GM12875 (cell line): ENCODE results near the gene NGF.

Experiments
- H3K4me3 ChIP-seq: one replicate; pipeline ENCODE4 v1.5.1; 2011; ENCODE audit warnings: low read depth, low read length, control low read depth
- CTCF ChIP-seq: IDR thresholded peaks from 2 replicates; pipeline ENCODE4 v1.5.1; 2011; ENCODE audit warnings: low read depth, mild to moderate bottlenecking, control low read depth, inconsistent platforms, low read length, moderate library complexity, borderline replicate concordance; ENCODE audit not compliant: insufficient read depth

Gene NGF

GRCh38 chr1:115326419-115326818 is 11.6 kb downstream of the NGF start:
- TF ChIP-seq CTCF, result no peak
- H3K4me3 ChIP-seq, result no peak overlapping the region

- no peak for TF ChIP-seq CTCF
- no peak overlapping the region for H3K4me3 ChIP-seq
Measured at GRCh38 chr1:115325874-115326273, 12.2 kb downstream of the NGF start.

- H3K4me3 ChIP-seq, result no peak overlapping the region
- TF ChIP-seq CTCF, result no peak
Measured at GRCh38 chr1:115324649-115325420, 13.2 kb downstream of the NGF start.

GRCh38 chr1:115323366-115324004 is 14.6 kb downstream of the NGF start:
- no peak for TF ChIP-seq CTCF
- no peak overlapping the region for H3K4me3 ChIP-seq

GRCh38 chr1:115322631-115323030 is 15.4 kb downstream of the NGF start:
- no peak for TF ChIP-seq CTCF
- no peak overlapping the region for H3K4me3 ChIP-seq

- no peak overlapping the region for H3K4me3 ChIP-seq
- TF ChIP-seq CTCF, result no peak
Measured at GRCh38 chr1:115320377-115320776, 17.7 kb downstream of the NGF start.

- TF ChIP-seq CTCF, result no peak
- H3K4me3 ChIP-seq, result no peak overlapping the region
Measured at GRCh38 chr1:115319706-115320105, 18.3 kb downstream of the NGF start.
